Hematopoietic multipotent progenitor cell treated with erythropoietin and hydrocortisone succinate and interleukin-3 and kit ligand, for 17 days (in vitro differentiated cells): ENCODE data around the gene EIF4E2.

ENCODE experiments used
- DNase-seq: peaks from one replicate; pipeline ENCODE4 v3.0.0-alpha.2; 2015; ENCODE audit warnings: low spot score

The EIF4E2 gene

GRCh38 chr2:232538671-232539070, 11.8 kb upstream of the EIF4E2 start:
- no peak for DNase-seq

GRCh38 chr2:232539298-232540231, 10.9 kb upstream of the EIF4E2 start, which contains the start of gene CHRNG:
Gene CHRNG, plus strand, starts transcription at chr2:232539692. Its CDS starts 56 bp downstream, at chr2:232539748.
- DNase-seq: no peak

GRCh38 chr2:232540441-232541041, 9.9 kb upstream of the EIF4E2 start:
- no peak for DNase-seq

GRCh38 chr2:232541195-232541960, 9.1 kb upstream of the EIF4E2 start:
- no peak for DNase-seq

- DNase-seq: no peak
Observed at GRCh38 chr2:232541961-232542714, 8.4 kb upstream of the EIF4E2 start.

- DNase-seq: no peak
Observed at GRCh38 chr2:232542715-232543467, 7.6 kb upstream of the EIF4E2 start.

- no peak for DNase-seq
Observed at GRCh38 chr2:232543491-232543890, 7.0 kb upstream of the EIF4E2 start.

GRCh38 chr2:232543928-232544631, 6.4 kb upstream of the EIF4E2 start:
- DNase-seq: no peak

- no peak for DNase-seq
Observed at GRCh38 chr2:232544674-232545073, 5.8 kb upstream of the EIF4E2 start.

GRCh38 chr2:232545511-232546375, 4.7 kb upstream of the EIF4E2 start:
- no peak for DNase-seq

- DNase-seq: no peak
Observed at GRCh38 chr2:232547991-232548390, 2.5 kb upstream of the EIF4E2 start.

- no peak for DNase-seq
Observed at GRCh38 chr2:232549655-232550353, 685 bp upstream of the EIF4E2 start.

- DNase-seq: no peak
Observed at GRCh38 chr2:232551250-232551638, 755 bp downstream of the EIF4E2 start.

GRCh38 chr2:232551776-232552175, 1.3 kb downstream of the EIF4E2 start:
- DNase-seq: no peak

- DNase-seq: no peak
Observed at GRCh38 chr2:232556426-232556825, 5.9 kb downstream of the EIF4E2 start.

GRCh38 chr2:232562515-232563151, 12.1 kb downstream of the EIF4E2 start:
- DNase-seq: no peak

- DNase-seq: no peak
Observed at GRCh38 chr2:232563580-232563979, 13.1 kb downstream of the EIF4E2 start.

GRCh38 chr2:232567721-232568120, 17.2 kb downstream of the EIF4E2 start:
- DNase-seq: no peak
